Measurements from ENCODE around the gene DNAL4. TPM values are rescaled to one million over a fixed set of nuclear protein-coding genes. Genes with fewer than 3 reads are reported as not detected.
A peak's percentile ranks its signal among the peaks of the same experiment; 100 is the strongest.

The DNAL4 gene
- total RNA-seq, 2 experiments from 2014 or later = 5.9 to 8.0 TPM

GRCh38 chr22:38733724-38734381 lies 60.1 kb downstream of the DNAL4 start:
- peak overlapping the region; percentile 61 for H3K27ac Mint-ChIP-seq
- peaks cover 23% of the 10 kb centered on the region for H3K36me3 Mint-ChIP-seq (ENCODE audit: low read depth)
- intact Hi-C loops (cut with micrococcal nuclease) = loop anchor here (1.0 kb wide), 1 partner anchor 32 kb away; no protein-coding TSS in a partner anchor
- CTCF ChIA-PET = interaction anchor here (0.6 to 2.3 kb wide), 12 partner anchors 9 to 1876 kb away, joined by 3 to 14 read pairs (median 4); partner anchors contain the start of gene TOMM22
- no peak for DNase-seq
- peaks cover 31% of the 10 kb centered on the region for H3K4me1 Mint-ChIP-seq (ENCODE audit: low read depth)
- H3K4me3 Mint-ChIP-seq = no peak overlapping the region
- H3K27me3 Mint-ChIP-seq (ENCODE audit: low read depth) = no peaks in the 10 kb centered on the region
- no peaks in the 10 kb centered on the region for H3K9me3 Mint-ChIP-seq

- DNase-seq = peak; percentile 65
- intact Hi-C loops (cut with micrococcal nuclease) = loop anchor here (1.0 kb wide), 1 partner anchor 33 kb away; no protein-coding TSS in a partner anchor
- no peak overlapping the region for H3K4me3 Mint-ChIP-seq
- no peaks in the 10 kb centered on the region for H3K27me3 Mint-ChIP-seq (ENCODE audit: low read depth)
- no peaks in the 10 kb centered on the region for H3K9me3 Mint-ChIP-seq
- CTCF ChIA-PET = interaction anchor here (0.6 to 2.3 kb wide), 9 partner anchors 8 to 1877 kb away, joined by 3 to 14 read pairs (median 4); no protein-coding TSS in a partner anchor
- H3K36me3 Mint-ChIP-seq (ENCODE audit: low read depth) = peaks cover 28% of the 10 kb centered on the region
- H3K27ac Mint-ChIP-seq = peak overlapping the region; percentile 59
- peaks cover 30% of the 10 kb centered on the region for H3K4me1 Mint-ChIP-seq (ENCODE audit: low read depth)
Measured at GRCh38 chr22:38733329-38733723, 60.6 kb downstream of the DNAL4 start.

- intact Hi-C loops (cut with micrococcal nuclease) = no loop called here
- peak; percentile 5 for DNase-seq
- H3K9me3 Mint-ChIP-seq = no peaks in the 10 kb centered on the region
- peaks cover 24% of the 10 kb centered on the region for H3K4me1 Mint-ChIP-seq (ENCODE audit: low read depth)
- no peaks in the 10 kb centered on the region for H3K27me3 Mint-ChIP-seq (ENCODE audit: low read depth)
- peaks cover 25% of the 10 kb centered on the region for H3K36me3 Mint-ChIP-seq (ENCODE audit: low read depth)
- CTCF ChIA-PET = interaction anchor here (1.0 to 2.3 kb wide), 8 partner anchors 9 to 60 kb away, joined by 3 to 14 read pairs (median 4); no protein-coding TSS in a partner anchor
- no peak overlapping the region for H3K4me3 Mint-ChIP-seq
- no peak overlapping the region for H3K27ac Mint-ChIP-seq
Measured at GRCh38 chr22:38732251-38732815, 61.6 kb downstream of the DNAL4 start.

- Mint-ChIP-seq H3K36me3 (ENCODE audit: low read depth) (peaks cover 25% of the 10 kb centered on the region), H3K9me3 (no peaks in the 10 kb centered on the region), H3K27ac (no peak overlapping the region), H3K4me1 (ENCODE audit: low read depth) (peaks cover 19% of the 10 kb centered on the region), H3K4me3 (no peak overlapping the region), H3K27me3 (ENCODE audit: low read depth) (no peaks in the 10 kb centered on the region)
- intact Hi-C loops (cut with micrococcal nuclease) = no loop called here
- CTCF ChIA-PET = interaction anchor here (1.2 to 2.3 kb wide), 4 partner anchors 10 to 27 kb away, joined by 3 to 14 read pairs (median 8); no protein-coding TSS in a partner anchor
- peak; percentile 5 for DNase-seq
Measured at GRCh38 chr22:38731703-38732161, 62.2 kb downstream of the DNAL4 start.

GRCh38 chr22:38730411-38730871 lies 63.5 kb downstream of the DNAL4 start:
- H3K4me1 Mint-ChIP-seq (ENCODE audit: low read depth) = peaks cover 12% of the 10 kb centered on the region
- peaks cover 27% of the 10 kb centered on the region for H3K36me3 Mint-ChIP-seq (ENCODE audit: low read depth)
- CTCF ChIA-PET = no interaction called here
- DNase-seq = peak; percentile 3
- H3K27me3 Mint-ChIP-seq (ENCODE audit: low read depth) = no peaks in the 10 kb centered on the region
- intact Hi-C loops (cut with micrococcal nuclease) = no loop called here
- no peaks in the 10 kb centered on the region for H3K9me3 Mint-ChIP-seq
- H3K27ac Mint-ChIP-seq = no peak overlapping the region
- H3K4me3 Mint-ChIP-seq = no peak overlapping the region

GRCh38 chr22:38729946-38730345 lies 64.0 kb downstream of the DNAL4 start:
- intact Hi-C loops (cut with micrococcal nuclease) = no loop called here
- DNase-seq = peak; percentile 1
- Mint-ChIP-seq H3K27me3 (ENCODE audit: low read depth) (no peaks in the 10 kb centered on the region), H3K36me3 (ENCODE audit: low read depth) (peaks cover 31% of the 10 kb centered on the region), H3K4me3 (no peak overlapping the region), H3K27ac (peak overlapping the region; percentile 29), H3K4me1 (ENCODE audit: low read depth) (peaks cover 8% of the 10 kb centered on the region), H3K9me3 (no peaks in the 10 kb centered on the region)
- CTCF ChIA-PET = no interaction called here

- intact Hi-C loops (cut with micrococcal nuclease) = no loop called here
- Mint-ChIP-seq H3K9me3 (no peaks in the 10 kb centered on the region), H3K27ac (peak overlapping the region; percentile 44)
Measured at GRCh38 chr22:38728871-38729796, 64.8 kb downstream of the DNAL4 start.

More at GRCh38 chr22:38728871-38729796, 64.8 kb downstream of the DNAL4 start:
- DNase-seq = peak; percentile 3
- Mint-ChIP-seq H3K4me3 (no peak overlapping the region), H3K4me1 (ENCODE audit: low read depth) (peaks cover 8% of the 10 kb centered on the region), H3K36me3 (ENCODE audit: low read depth) (peaks cover 35% of the 10 kb centered on the region), H3K27me3 (ENCODE audit: low read depth) (no peaks in the 10 kb centered on the region)
- CTCF ChIA-PET = no interaction called here

Other genes with a start within 250 kb of the DNAL4 start
- gene DMC1, start 224.0 kb downstream of the DNAL4 start, total RNA-seq = 10 to 100 TPM; 13.0 to 16.3 TPM
- under 1 TPM; 0.35 to 0.36 TPM for gene FAM227A, start 137.8 kb downstream of the DNAL4 start, total RNA-seq
- 1 to 10 TPM; 8.8 to 9.4 TPM for gene CBY1, start 137.5 kb downstream of the DNAL4 start, total RNA-seq
- 100 to 1,000 TPM; 151 to 154 TPM for gene TOMM22, start 112.2 kb downstream of the DNAL4 start, total RNA-seq
- gene JOSD1, start 93.2 kb downstream of the DNAL4 start, total RNA-seq = 10 to 100 TPM; 48.9 to 54.3 TPM
- gene GTPBP1, start 88.2 kb downstream of the DNAL4 start, total RNA-seq = 100 to 1,000 TPM in 1 of 2 experiments, 10 to 100 TPM in 1; 98.9 to 107 TPM
- gene SUN2, start 38.1 kb downstream of the DNAL4 start, total RNA-seq = 100 to 1,000 TPM; 120 to 121 TPM
- gene NPTXR, start 49.9 kb upstream of the DNAL4 start, total RNA-seq = 1 to 10 TPM; 1.4 to 1.5 TPM
- gene CBX6, start 78.1 kb upstream of the DNAL4 start, total RNA-seq = 10 to 100 TPM; 91.4 to 93.5 TPM
- gene APOBEC3A, start 163.5 kb upstream of the DNAL4 start, total RNA-seq = not detected
- gene APOBEC3B, start 188.2 kb upstream of the DNAL4 start, total RNA-seq = 1 to 10 TPM; 5.5 to 6.0 TPM
- gene APOBEC3C, start 220.1 kb upstream of the DNAL4 start, total RNA-seq = 10 to 100 TPM; 71.5 to 74.1 TPM
- 10 to 100 TPM; 18.8 to 19.5 TPM for gene APOBEC3D, start 227.0 kb upstream of the DNAL4 start, total RNA-seq
- 10 to 100 TPM; 12.3 to 12.4 TPM for gene APOBEC3F, start 246.7 kb upstream of the DNAL4 start, total RNA-seq